Right atrium auricular region (tissue), 2 donors: ENCODE data around the gene PCNX1. TPM values are rescaled to one million over a fixed set of nuclear protein-coding genes. Genes with fewer than 3 reads are reported as not detected.
"Not testable (repeated sequence)": the region's sequence is repeated elsewhere in the genome, so short reads cannot be mapped to it uniquely, and the experiment has no call there.

Experiments used
- DNase-seq: peaks from one replicate; pipeline ENCODE4 v3.0.0-alpha.2; 2019; ENCODE audit warnings: low spot score
- H3K27ac ChIP-seq, 2 donors: fragments of 200-600 bp; sonication (generic); 1 replicate in 1 of 2; 2 replicates in 1 of 2; pipeline ENCODE4 v1.5.1; 2016 to 2019
- H3K27me3 ChIP-seq, 2 donors: fragments of 200-600 bp; sonication (generic); one replicate each; pipeline versions ENCODE4 v1.5.1 to v1.6.0; 2017 to 2019
- H3K36me3 ChIP-seq: fragments of 200-600 bp; sonication (generic); one replicate; pipeline ENCODE4 v1.5.1; 2016
- H3K4me1 ChIP-seq, 2 donors: fragments of 200-600 bp; sonication (generic); one replicate each; pipeline versions ENCODE4 v1.5.1 to v1.6.0; 2017 to 2019
- H3K4me3 ChIP-seq, 2 donors: fragments of 200-600 bp; sonication (generic); 1 replicate in 1 of 2; 2 replicates in 1 of 2; pipeline ENCODE4 v1.5.1; 2017 to 2019; ENCODE audit warnings: mild to moderate bottlenecking in 1 of 2, moderate library complexity in 1 of 2
- H3K9me3 ChIP-seq, 2 donors: fragments of 200-600 bp; sonication (generic); one replicate each; pipeline ENCODE4 v1.5.1; 2019
- CTCF ChIP-seq, 2 donors: fragments of 200-600 bp; sonication (generic); IDR thresholded peaks; one replicate each; pipeline ENCODE4 v1.5.1; 2019; ENCODE audit warnings: antibody characterized with exemption in 2 of 2
- total RNA-seq, 2 donors: library from RNA; depleted of rRNA; stranded (reverse); fragments of >200 nt; gene quantifications; one replicate each; pipeline ENCODE4 v1.1.0, GENCODE V29; 2016

PCNX1 gene
- total RNA-seq, 2 donors from 2014 or later, result 36.4 to 39.2 TPM

- Histone ChIP-seq H3K36me3 (no peaks in the 10 kb centered on the region), H3K27ac (no peak overlapping the region), H3K4me1 (no peaks in the 10 kb centered on the region), H3K4me3 (no peak overlapping the region), H3K27me3 (no peaks in the 10 kb centered on the region), H3K9me3 (peaks cover 0 to 18% of the 10 kb centered on the region in 2 donors)
- DNase-seq, result no peak
- no peak for TF ChIP-seq CTCF (IDR thresholded peaks at IDR 0.05)
These were observed 34.6 kb upstream of the PCNX1 start for GRCh38 chr14:70872678-70873020.

- Histone ChIP-seq H3K4me3 (no peak overlapping the region), H3K4me1 (no peaks in the 10 kb centered on the region), H3K9me3 (peaks cover 0 to 18% of the 10 kb centered on the region in 2 donors), H3K27ac (no peak overlapping the region), H3K36me3 (no peaks in the 10 kb centered on the region), H3K27me3 (no peaks in the 10 kb centered on the region)
- no peak for TF ChIP-seq CTCF (IDR thresholded peaks at IDR 0.05)
- DNase-seq, result no peak
These were observed 33.6 kb upstream of the PCNX1 start for GRCh38 chr14:70873627-70874026.

- not testable (repeated sequence) for H3K27me3 ChIP-seq, H3K27ac ChIP-seq, DNase-seq, H3K36me3 ChIP-seq, H3K4me1 ChIP-seq, H3K4me3 ChIP-seq
- H3K9me3 ChIP-seq, result peaks cover 0 to 12% of the 10 kb centered on the region in 2 donors
These were observed 31.3 kb upstream of the PCNX1 start for GRCh38 chr14:70875811-70876460.

- no peak for TF ChIP-seq CTCF (IDR thresholded peaks at IDR 0.05)
- Histone ChIP-seq H3K4me1 (no peaks in the 10 kb centered on the region), H3K36me3 (no peaks in the 10 kb centered on the region), H3K27me3 (no peaks in the 10 kb centered on the region), H3K4me3 (no peak overlapping the region), H3K9me3 (no peaks in the 10 kb centered on the region), H3K27ac (no peak overlapping the region)
- DNase-seq, result no peak
These were observed 27.8 kb upstream of the PCNX1 start for GRCh38 chr14:70879448-70879847.

- DNase-seq, result not testable (repeated sequence)
These were observed 26.4 kb upstream of the PCNX1 start for GRCh38 chr14:70880888-70881287.

DNA sequence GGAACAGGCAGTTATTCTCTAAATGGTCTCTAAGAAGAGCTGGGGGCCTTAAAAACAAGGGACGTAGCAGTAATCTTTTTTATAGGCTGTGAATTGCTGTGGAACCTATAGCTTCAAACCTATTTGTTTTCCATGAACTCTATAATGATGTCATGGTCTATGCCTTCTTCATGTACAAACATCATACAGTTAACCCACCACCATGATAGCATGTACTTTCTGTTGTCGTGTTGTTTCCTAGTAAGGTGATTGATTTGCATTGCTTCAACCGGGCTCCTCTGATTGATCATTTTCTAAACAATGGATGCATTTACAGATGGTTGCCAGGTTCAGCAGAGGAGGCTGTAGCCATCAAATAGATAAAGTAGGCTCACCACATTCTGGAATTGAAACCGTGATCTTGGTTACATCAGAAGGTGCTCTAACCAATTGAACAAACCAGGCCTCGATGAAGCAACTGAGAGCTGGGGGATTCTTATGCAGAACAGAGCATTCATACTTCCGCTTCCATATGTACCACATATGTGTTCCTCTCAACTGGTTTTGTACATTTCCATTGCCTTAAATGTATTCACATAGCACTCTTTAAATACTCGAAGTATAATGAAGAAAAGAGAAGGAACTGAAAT lies 25.6 kb upstream of the PCNX1 start:
- Histone ChIP-seq H3K9me3 (no peaks in the 10 kb centered on the region), H3K4me1 (no peaks in the 10 kb centered on the region), H3K27ac (no peak overlapping the region), H3K36me3 (no peaks in the 10 kb centered on the region), H3K4me3 (no peak overlapping the region), H3K27me3 (no peaks in the 10 kb centered on the region)
- no peak for DNase-seq
- no peak for TF ChIP-seq CTCF (IDR thresholded peaks at IDR 0.05)

More at GRCh38 chr14:70880888-70881287, 26.4 kb upstream of the PCNX1 start:
- not testable (repeated sequence) for H3K4me1 ChIP-seq, H3K27me3 ChIP-seq, H3K36me3 ChIP-seq, H3K4me3 ChIP-seq, H3K27ac ChIP-seq, H3K9me3 ChIP-seq
